ENCODE data around the gene TMEM18. TPM values are rescaled to one million over a fixed set of nuclear protein-coding genes. Genes with fewer than 3 reads are reported as not detected.

The TMEM18 gene
- total RNA-seq, 2 donors from 2014 or later = 7.6 to 11.9 TPM

GRCh38 chr2:618422-618990 lies 58.7 kb downstream of the TMEM18 start:
- Histone ChIP-seq H3K4me3 (no peak overlapping the region), H3K9me3 (peaks cover 0 to 15% of the 10 kb centered on the region in 2 donors), H3K27me3 (no peaks in the 10 kb centered on the region), H3K4me1 (no peaks in the 10 kb centered on the region), H3K27ac (no peak overlapping the region), H3K36me3 (no peaks in the 10 kb centered on the region)
- TF ChIP-seq CTCF (IDR thresholded peaks at IDR 0.05) = no peak
- peak; percentile 16 for DNase-seq (ENCODE audit: low spot score)

- H3K4me1 ChIP-seq = no peaks in the 10 kb centered on the region
- H3K36me3 ChIP-seq = no peaks in the 10 kb centered on the region
- no peak for DNase-seq (ENCODE audit: low spot score)
- no peak for TF ChIP-seq CTCF (IDR thresholded peaks at IDR 0.05)
- no peaks in the 10 kb centered on the region for H3K27me3 ChIP-seq
- no peak overlapping the region for H3K4me3 ChIP-seq
- peaks cover 0 to 15% of the 10 kb centered on the region in 2 donors for H3K9me3 ChIP-seq
- no peak overlapping the region for H3K27ac ChIP-seq
Measured at GRCh38 chr2:618005-618404, 59.2 kb downstream of the TMEM18 start.
